22Rv1 (cell line): ENCODE results near the gene FUS.

Source experiments
- ZFX ChIP-seq: fragments of 450-650 bp; IDR thresholded peaks from 2 replicates; pipeline ENCODE4 v1.6.1; 2017; ENCODE audit warnings: antibody characterized with exemption, borderline replicate concordance
- TF ChIP-seq, protein P1 (sequence below): fragments of 450-650 bp; IDR thresholded peaks from 2 replicates; pipeline ENCODE4 v1.5.1; 2017; ENCODE audit warnings: mild to moderate bottlenecking

DNA sequence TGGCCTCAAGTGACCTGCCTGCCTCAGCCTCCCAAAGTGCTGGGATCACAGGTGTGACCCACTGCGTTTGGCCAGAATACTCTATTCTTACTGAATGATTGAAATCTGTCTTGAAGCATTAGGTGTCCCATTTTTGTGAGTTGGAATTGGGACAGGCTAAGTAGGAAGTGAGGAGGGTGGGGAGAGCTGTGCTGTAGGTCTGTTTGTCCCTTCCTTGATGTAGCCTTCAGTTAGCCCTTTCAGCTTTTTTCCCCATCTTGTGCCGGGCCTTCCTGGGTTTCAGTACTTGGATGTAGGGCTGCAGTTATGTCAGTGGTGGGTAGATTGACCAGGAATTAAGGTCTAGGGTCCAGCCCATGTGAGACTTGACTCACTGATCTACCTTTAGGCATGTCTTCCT is 13.9 kb downstream of the FUS start:
- TF ChIP-seq, protein P1, sequence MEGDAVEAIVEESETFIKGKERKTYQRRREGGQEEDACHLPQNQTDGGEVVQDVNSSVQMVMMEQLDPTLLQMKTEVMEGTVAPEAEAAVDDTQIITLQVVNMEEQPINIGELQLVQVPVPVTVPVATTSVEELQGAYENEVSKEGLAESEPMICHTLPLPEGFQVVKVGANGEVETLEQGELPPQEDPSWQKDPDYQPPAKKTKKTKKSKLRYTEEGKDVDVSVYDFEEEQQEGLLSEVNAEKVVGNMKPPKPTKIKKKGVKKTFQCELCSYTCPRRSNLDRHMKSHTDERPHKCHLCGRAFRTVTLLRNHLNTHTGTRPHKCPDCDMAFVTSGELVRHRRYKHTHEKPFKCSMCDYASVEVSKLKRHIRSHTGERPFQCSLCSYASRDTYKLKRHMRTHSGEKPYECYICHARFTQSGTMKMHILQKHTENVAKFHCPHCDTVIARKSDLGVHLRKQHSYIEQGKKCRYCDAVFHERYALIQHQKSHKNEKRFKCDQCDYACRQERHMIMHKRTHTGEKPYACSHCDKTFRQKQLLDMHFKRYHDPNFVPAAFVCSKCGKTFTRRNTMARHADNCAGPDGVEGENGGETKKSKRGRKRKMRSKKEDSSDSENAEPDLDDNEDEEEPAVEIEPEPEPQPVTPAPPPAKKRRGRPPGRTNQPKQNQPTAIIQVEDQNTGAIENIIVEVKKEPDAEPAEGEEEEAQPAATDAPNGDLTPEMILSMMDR, result no peak
- no peak for TF ChIP-seq ZFX
